ENCODE measurements around the gene TFR2. TPM values are rescaled to one million over a fixed set of nuclear protein-coding genes. Genes with fewer than 3 reads are reported as not detected.

TFR2 gene
- total and polyA plus RNA-seq, 9 of the 15 experiments (the other 6 are each of a cell fraction or from before 2014, with no cell fraction given) = 3.8 to 123 (median 51.1) TPM

- no peak for TF ChIP-seq NKRF (IDR thresholded peaks at IDR 0.05; ENCODE audit: borderline replicate concordance)
- no peak for TF ChIP-seq SMARCA5 (IDR thresholded peaks at IDR 0.05)
- no peak for TF ChIP-seq ZNF174 (CRISPR knock-in tag; IDR thresholded peaks at IDR 0.05)
- peak in 1 of 2 experiments; percentile 80; a peak in 2 of 3 replicates for TF ChIP-seq CBX3 (IDR thresholded peaks at IDR 0.05; ENCODE audit: borderline replicate concordance in 1 of 2, low read length in 2 of 2)
- peak; percentile 77 for TF ChIP-seq ZBTB33 (CRISPR knock-in tag; IDR thresholded peaks at IDR 0.05)
- TF ChIP-seq MTA1 (IDR thresholded peaks at IDR 0.05; ENCODE audit: borderline replicate concordance) = no peak
- TF ChIP-seq RUNX1 (IDR thresholded peaks at IDR 0.05; ENCODE audit: low read depth) = no peak
- peak; percentile 75 to 96; a peak in 2 of 4 replicates for TF ChIP-seq SIN3A (IDR thresholded peaks at IDR 0.05; ENCODE audit: borderline replicate concordance in 2 of 2, control insufficient read depth in 1 of 2, low read depth in 2 of 2, low read length in 2 of 2)
- peak; percentile 37; the same call in 1 of the 2 replicates for TF ChIP-seq JUND (IDR thresholded peaks at IDR 0.05; ENCODE audit: borderline replicate concordance, low read depth, low read length)
- no peak; the same call in 2 of the 3 replicates for TF ChIP-seq JUND (tag; IDR thresholded peaks at IDR 0.05; ENCODE audit: borderline replicate concordance, low read depth, low read length)
- TF ChIP-seq RFX7 (CRISPR knock-in tag; IDR thresholded peaks at IDR 0.05) = no peak
- TF ChIP-seq SP1 (CRISPR knock-in tag; IDR thresholded peaks at IDR 0.05) = peak; percentile 89
- peak; percentile 97 for TF ChIP-seq ZNF232 (CRISPR knock-in tag; IDR thresholded peaks at IDR 0.05)
- TF ChIP-seq SIX5 (IDR thresholded peaks at IDR 0.05; ENCODE audit: borderline replicate concordance in 1 of 2, insufficient read depth in 1 of 2, low read depth in 1 of 2, low read length in 2 of 2) = no peak
- no peak for TF ChIP-seq MAFK (IDR thresholded peaks at IDR 0.05; ENCODE audit: low read length)
- TF ChIP-seq RHOXF2B (CRISPR knock-in tag; conservative IDR thresholded peaks at IDR 0.05) = no peak
- TF ChIP-seq MTA2 (IDR thresholded peaks at IDR 0.05; ENCODE audit: low read depth) = no peak
- no peak for TF ChIP-seq ZNF717 (CRISPR knock-in tag; IDR thresholded peaks at IDR 0.05)
- no peak for TF ChIP-seq MBD1 (CRISPR knock-in tag; IDR thresholded peaks at IDR 0.05)
- peak; percentile 99 for TF ChIP-seq RB1 (IDR thresholded peaks at IDR 0.05; ENCODE audit: low read depth)
- no peak for TF ChIP-seq SMARCB1 (IDR thresholded peaks at IDR 0.05; ENCODE audit: insufficient read length, low read depth)
- TF ChIP-seq BRD9 (IDR thresholded peaks at IDR 0.05; ENCODE audit: low read depth, partially characterized antibody) = no peak
- no peak for TF ChIP-seq MEIS2 (IDR thresholded peaks at IDR 0.05; ENCODE audit: partially characterized antibody)
- no peak for TF ChIP-seq TFAM (CRISPR knock-in tag; conservative IDR thresholded peaks at IDR 0.05)
Measured at GRCh38 chr7:100655908-100656674, 14.7 kb upstream of the TFR2 start, which contains the start of gene ACTL6B (continued).

Measured in K562 (cell line).